A549 (cell line): Measurements from ENCODE around the gene DCAF6.

ENCODE experiments used
- CHD4 ChIP-seq: fragments of 200-600 bp; sonication (generic); IDR thresholded peaks from 2 replicates; pipeline ENCODE4 v1.6.1; 2016; ENCODE audit warnings: antibody characterized with exemption, mild to moderate bottlenecking, borderline replicate concordance
- CTCF ChIP-seq: fragments of >200 bp; sonication (Bioruptor Twin); formaldehyde crosslinking; IDR thresholded peaks from 3 replicates; pipeline ENCODE4 v1.5.1; 2016
- EP300 ChIP-seq, 2 experiments: fragments of >200 bp; sonication (Bioruptor Twin); formaldehyde crosslinking; IDR thresholded peaks; 2 replicates in 1 of 2; 3 replicates in 1 of 2; pipeline ENCODE4 v1.6.1; 2016 to 2017

- no peak for TF ChIP-seq CTCF
- TF ChIP-seq CHD4: no peak
- TF ChIP-seq EP300 (IDR thresholded peaks at IDR 0.05): no peak
These were observed 28.2 kb downstream of the DCAF6 start for GRCh38 chr1:167964646-167965045.
